A549 (cell line): ENCODE data around the gene C2.

Source experiments
- CEBPB ChIP-seq, 2 experiments: fragments of >200 bp in 1 of 2; sonication (Bioruptor Twin) in 1 of 2; formaldehyde crosslinking in 1 of 2; IDR thresholded peaks; 2 replicates each; pipeline ENCODE4 v1.6.1; 2012 to 2016
- CHD2 ChIP-seq: fragments of 150-350 bp; IDR thresholded peaks from 2 replicates; pipeline ENCODE4 v1.6.1; 2014; ENCODE audit warnings: low read length; ENCODE audit not compliant: partially characterized antibody
- EP300 ChIP-seq, 2 experiments: fragments of >200 bp; sonication (Bioruptor Twin); formaldehyde crosslinking; IDR thresholded peaks; 2 replicates in 1 of 2; 3 replicates in 1 of 2; pipeline ENCODE4 v1.6.1; 2016 to 2017
- JUNB ChIP-seq: fragments of >200 bp; sonication (Bioruptor Twin); formaldehyde crosslinking; IDR thresholded peaks from 2 replicates; pipeline ENCODE4 v1.6.1; 2016
- MYC ChIP-seq: IDR thresholded peaks from 2 replicates; pipeline ENCODE4 v1.6.1; 2012; ENCODE audit warnings: mild to moderate bottlenecking, inconsistent platforms, low read length, improper control_type of control experiment, borderline replicate concordance
- NFE2L2 ChIP-seq: fragments of 150-350 bp; conservative IDR thresholded peaks from 2 replicates; pipeline ENCODE4 v1.6.1; 2014; ENCODE audit warnings: low read length
- POLR2A ChIP-seq: IDR thresholded peaks from 2 replicates; pipeline ENCODE4 v1.6.1; 2012; ENCODE audit warnings: mild to moderate bottlenecking, low read length
- RARB ChIP-seq: fragments of 250-450 bp; sonication (Bioruptor Pico); IDR thresholded peaks from 2 replicates; pipeline ENCODE4 v1.8.0; 2021; ENCODE audit warnings: mild to moderate bottlenecking, moderate library complexity
- TP53 ChIP-seq: fragments of 250-450 bp; sonication (Bioruptor Pico); IDR thresholded peaks from 2 replicates; pipeline ENCODE4 v1.5.0; 2021; ENCODE audit warnings: mild to moderate bottlenecking, moderate library complexity
- TF ChIP-seq, protein P1 (sequence below): fragments of >200 bp; sonication (Bioruptor Twin); formaldehyde crosslinking; IDR thresholded peaks from 3 replicates; pipeline ENCODE4 v1.5.1; 2016
- TF ChIP-seq, protein P2 (sequence below): IDR thresholded peaks from 2 replicates; pipeline ENCODE4 v1.6.1; 2012
- TF ChIP-seq, protein P3 (sequence below): fragments of 200-600 bp; sonication (generic); IDR thresholded peaks from 2 replicates; pipeline ENCODE4 v1.6.1; 2016; ENCODE audit warnings: antibody characterized with exemption, mild to moderate bottlenecking, moderate library complexity

DNA sequence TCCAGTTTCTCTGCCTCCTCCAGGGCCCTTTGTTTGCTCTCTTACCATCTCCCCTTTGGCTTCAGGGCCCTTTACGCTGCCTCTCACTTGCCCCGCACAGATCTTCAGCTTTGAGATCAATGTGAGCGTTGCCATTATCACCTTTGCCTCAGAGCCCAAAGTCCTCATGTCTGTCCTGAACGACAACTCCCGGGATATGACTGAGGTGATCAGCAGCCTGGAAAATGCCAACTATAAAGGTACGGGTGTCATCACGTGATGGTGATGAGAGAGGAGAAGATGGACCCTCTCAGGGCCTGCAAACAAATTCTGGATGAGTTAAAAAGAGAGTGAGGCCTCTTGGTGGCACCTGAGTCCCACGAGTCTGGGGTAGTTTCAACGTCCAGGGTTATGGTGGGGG, 8.3 kb downstream of the C2 start:
- TF ChIP-seq CHD2 (no peak), POLR2A (no peak), NFE2L2 (no peak), CEBPB (IDR thresholded peaks at IDR 0.05) (no peak), TP53 (no peak), MYC (no peak), RARB (no peak), EP300 (IDR thresholded peaks at IDR 0.05) (no peak), JUNB (no peak)
- TF ChIP-seq, protein P1, sequence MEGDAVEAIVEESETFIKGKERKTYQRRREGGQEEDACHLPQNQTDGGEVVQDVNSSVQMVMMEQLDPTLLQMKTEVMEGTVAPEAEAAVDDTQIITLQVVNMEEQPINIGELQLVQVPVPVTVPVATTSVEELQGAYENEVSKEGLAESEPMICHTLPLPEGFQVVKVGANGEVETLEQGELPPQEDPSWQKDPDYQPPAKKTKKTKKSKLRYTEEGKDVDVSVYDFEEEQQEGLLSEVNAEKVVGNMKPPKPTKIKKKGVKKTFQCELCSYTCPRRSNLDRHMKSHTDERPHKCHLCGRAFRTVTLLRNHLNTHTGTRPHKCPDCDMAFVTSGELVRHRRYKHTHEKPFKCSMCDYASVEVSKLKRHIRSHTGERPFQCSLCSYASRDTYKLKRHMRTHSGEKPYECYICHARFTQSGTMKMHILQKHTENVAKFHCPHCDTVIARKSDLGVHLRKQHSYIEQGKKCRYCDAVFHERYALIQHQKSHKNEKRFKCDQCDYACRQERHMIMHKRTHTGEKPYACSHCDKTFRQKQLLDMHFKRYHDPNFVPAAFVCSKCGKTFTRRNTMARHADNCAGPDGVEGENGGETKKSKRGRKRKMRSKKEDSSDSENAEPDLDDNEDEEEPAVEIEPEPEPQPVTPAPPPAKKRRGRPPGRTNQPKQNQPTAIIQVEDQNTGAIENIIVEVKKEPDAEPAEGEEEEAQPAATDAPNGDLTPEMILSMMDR, result no peak
- TF ChIP-seq, protein P2, sequence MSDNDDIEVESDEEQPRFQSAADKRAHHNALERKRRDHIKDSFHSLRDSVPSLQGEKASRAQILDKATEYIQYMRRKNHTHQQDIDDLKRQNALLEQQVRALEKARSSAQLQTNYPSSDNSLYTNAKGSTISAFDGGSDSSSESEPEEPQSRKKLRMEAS, result no peak
- TF ChIP-seq, protein P3, sequence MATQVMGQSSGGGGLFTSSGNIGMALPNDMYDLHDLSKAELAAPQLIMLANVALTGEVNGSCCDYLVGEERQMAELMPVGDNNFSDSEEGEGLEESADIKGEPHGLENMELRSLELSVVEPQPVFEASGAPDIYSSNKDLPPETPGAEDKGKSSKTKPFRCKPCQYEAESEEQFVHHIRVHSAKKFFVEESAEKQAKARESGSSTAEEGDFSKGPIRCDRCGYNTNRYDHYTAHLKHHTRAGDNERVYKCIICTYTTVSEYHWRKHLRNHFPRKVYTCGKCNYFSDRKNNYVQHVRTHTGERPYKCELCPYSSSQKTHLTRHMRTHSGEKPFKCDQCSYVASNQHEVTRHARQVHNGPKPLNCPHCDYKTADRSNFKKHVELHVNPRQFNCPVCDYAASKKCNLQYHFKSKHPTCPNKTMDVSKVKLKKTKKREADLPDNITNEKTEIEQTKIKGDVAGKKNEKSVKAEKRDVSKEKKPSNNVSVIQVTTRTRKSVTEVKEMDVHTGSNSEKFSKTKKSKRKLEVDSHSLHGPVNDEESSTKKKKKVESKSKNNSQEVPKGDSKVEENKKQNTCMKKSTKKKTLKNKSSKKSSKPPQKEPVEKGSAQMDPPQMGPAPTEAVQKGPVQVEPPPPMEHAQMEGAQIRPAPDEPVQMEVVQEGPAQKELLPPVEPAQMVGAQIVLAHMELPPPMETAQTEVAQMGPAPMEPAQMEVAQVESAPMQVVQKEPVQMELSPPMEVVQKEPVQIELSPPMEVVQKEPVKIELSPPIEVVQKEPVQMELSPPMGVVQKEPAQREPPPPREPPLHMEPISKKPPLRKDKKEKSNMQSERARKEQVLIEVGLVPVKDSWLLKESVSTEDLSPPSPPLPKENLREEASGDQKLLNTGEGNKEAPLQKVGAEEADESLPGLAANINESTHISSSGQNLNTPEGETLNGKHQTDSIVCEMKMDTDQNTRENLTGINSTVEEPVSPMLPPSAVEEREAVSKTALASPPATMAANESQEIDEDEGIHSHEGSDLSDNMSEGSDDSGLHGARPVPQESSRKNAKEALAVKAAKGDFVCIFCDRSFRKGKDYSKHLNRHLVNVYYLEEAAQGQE, result no peak
